ENCODE measurements around the gene ZCCHC2.
A peak's percentile ranks its signal among the peaks of the same experiment; 100 is the strongest.

ZCCHC2 gene

DNA sequence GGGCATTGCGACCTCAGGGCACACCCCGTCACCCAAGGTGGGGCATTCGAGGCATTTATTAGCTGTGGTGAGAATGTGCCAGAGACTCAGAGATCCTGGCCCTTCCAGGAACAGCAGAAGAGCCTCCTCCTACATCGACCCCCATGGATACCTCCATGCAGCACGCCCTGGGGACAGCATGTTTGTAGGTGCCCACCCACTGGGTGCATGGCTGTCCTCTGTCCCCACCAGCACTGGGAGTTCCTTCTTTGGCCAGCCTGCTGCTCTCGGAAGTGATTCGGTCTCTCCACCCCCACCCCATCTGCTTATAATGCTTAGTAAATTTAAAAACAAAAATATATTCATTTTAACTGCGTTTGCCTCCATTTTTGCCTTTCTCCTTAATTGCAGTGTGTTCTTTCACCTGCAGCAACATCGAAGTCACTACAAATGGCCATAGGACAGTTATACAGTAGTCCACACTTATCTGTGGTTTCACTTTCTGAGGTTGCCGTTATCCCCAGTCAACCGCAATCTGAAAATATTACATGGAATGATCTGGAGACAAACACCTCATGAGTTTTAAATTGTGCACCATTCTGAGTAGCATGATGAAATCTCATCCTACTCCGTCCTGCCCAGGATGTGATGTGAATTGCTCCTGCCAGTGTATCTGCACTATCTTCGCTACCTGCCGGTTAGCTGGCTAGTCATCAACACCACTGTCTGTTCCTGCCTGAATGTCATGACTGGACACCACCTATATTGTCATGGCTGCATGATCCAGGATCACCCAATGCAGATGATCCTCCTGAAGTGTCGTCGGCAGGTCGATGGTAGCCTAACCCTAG lies 29.6 kb upstream of the ZCCHC2 start:
- Histone ChIP-seq H4K91ac (ENCODE audit: low read depth, low read length, poor library complexity) (no peak overlapping the region), H3K27me3 (ENCODE audit: control insufficient read depth in 3 of 3, insufficient read depth in 3 of 3, low read depth in 1 of 3, low read length in 3 of 3) (peaks cover 0 to 2% (median 0%) of the 10 kb centered on the region in 3 experiments), H3K4me1 (ENCODE audit: control insufficient read depth in 2 of 2, insufficient read depth in 1 of 2, low read depth in 1 of 2, low read length in 2 of 2) (no peaks in the 10 kb centered on the region), H3K4ac (ENCODE audit: low read length) (no peak overlapping the region), H2BK5ac (ENCODE audit: low read length) (no peak overlapping the region), H3K79me1 (ENCODE audit: low read depth, low read length) (no peaks in the 10 kb centered on the region), H3K4me2 (ENCODE audit: insufficient read depth, low read length, poor library complexity, severe bottlenecking) (no peak overlapping the region), H3K36me3 (replicated peaks in 1 of 2; ENCODE audit: control insufficient read depth in 2 of 2, insufficient read depth in 2 of 2, low read length in 2 of 2) (no peaks in the 10 kb centered on the region), H3K4me3 (ENCODE audit: low read length in 2 of 2) (peak overlapping the region in 1 of 2 donors; percentile 42), H2BK12ac (ENCODE audit: low read length) (no peak overlapping the region), H3K9me3 (replicated peaks in 1 of 2; ENCODE audit: control insufficient read depth in 2 of 2, insufficient read depth in 1 of 2, low read depth in 1 of 2, low read length in 2 of 2) (peaks cover 0 to 1% of the 10 kb centered on the region in 2 donors), H3K14ac (ENCODE audit: low read length) (peak overlapping the region; percentile 89), H2BK120ac (ENCODE audit: low read depth, low read length) (no peak overlapping the region), H3K23ac (ENCODE audit: low read depth, low read length, poor library complexity) (peak overlapping the region; percentile 83), H2AFZ (ENCODE audit: low read length) (no peak overlapping the region), H2AK5ac (ENCODE audit: low read depth, low read length) (no peak overlapping the region), H3K18ac (ENCODE audit: low read length) (peak overlapping the region; percentile 75), H3K27ac (replicated peaks; ENCODE audit: low read length) (no peak overlapping the region), H2BK15ac (ENCODE audit: low read length) (no peak overlapping the region), H4K8ac (ENCODE audit: low read depth, low read length) (no peak overlapping the region), H3K9ac (ENCODE audit: low read depth, low read length, poor library complexity) (peak overlapping the region; percentile 63)
- no CpG with 5 or more reads among the region's 17 CpGs for WGBS, 2 donors (ENCODE audit: extremely low coverage in 2 of 2, insufficient read length in 2 of 2, insufficient replicate concordance in 1 of 2)
- DNase-seq (ENCODE audit: low spot score) = no peak

DNA sequence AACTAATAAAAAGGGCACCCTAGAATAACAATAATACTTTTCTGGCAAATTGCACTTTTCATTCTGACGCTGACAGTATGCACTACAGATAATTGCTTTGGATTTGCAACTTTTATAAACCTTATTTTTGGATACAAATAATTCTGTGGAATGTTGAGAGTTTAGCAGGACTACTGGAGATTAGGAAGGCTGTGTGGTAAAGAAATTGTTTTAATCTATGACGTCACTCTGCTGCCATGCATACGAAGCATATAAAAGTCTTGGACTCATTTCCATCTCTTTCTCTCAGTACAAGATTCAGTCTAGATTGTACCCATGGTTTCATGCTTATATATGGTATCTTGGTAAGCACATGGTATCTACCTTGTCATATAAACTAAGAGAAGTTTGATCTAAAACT lies 28.1 kb upstream of the ZCCHC2 start:
- Histone ChIP-seq H3K23ac (ENCODE audit: low read depth, low read length, poor library complexity) (no peak overlapping the region), H2BK5ac (ENCODE audit: low read length) (no peak overlapping the region), H3K18ac (ENCODE audit: low read length) (no peak overlapping the region), H3K14ac (ENCODE audit: low read length) (no peak overlapping the region), H4K8ac (ENCODE audit: low read depth, low read length) (no peak overlapping the region), H3K79me1 (ENCODE audit: low read depth, low read length) (no peaks in the 10 kb centered on the region), H3K27me3 (ENCODE audit: control insufficient read depth in 3 of 3, insufficient read depth in 3 of 3, low read depth in 1 of 3, low read length in 3 of 3) (peaks cover 0 to 2% (median 0%) of the 10 kb centered on the region in 3 experiments), H3K36me3 (replicated peaks in 1 of 2; ENCODE audit: control insufficient read depth in 2 of 2, insufficient read depth in 2 of 2, low read length in 2 of 2) (no peaks in the 10 kb centered on the region), H2BK15ac (ENCODE audit: low read length) (no peak overlapping the region), H3K9ac (ENCODE audit: low read depth, low read length, poor library complexity) (no peak overlapping the region), H2AFZ (ENCODE audit: low read length) (no peak overlapping the region), H3K4me3 (ENCODE audit: low read length in 2 of 2) (no peak overlapping the region), H3K9me3 (replicated peaks in 1 of 2; ENCODE audit: control insufficient read depth in 2 of 2, insufficient read depth in 1 of 2, low read depth in 1 of 2, low read length in 2 of 2) (peaks cover 0 to 1% of the 10 kb centered on the region in 2 donors), H2AK5ac (ENCODE audit: low read depth, low read length) (no peak overlapping the region), H2BK120ac (ENCODE audit: low read depth, low read length) (no peak overlapping the region), H3K27ac (replicated peaks; ENCODE audit: low read length) (no peak overlapping the region), H2BK12ac (ENCODE audit: low read length) (no peak overlapping the region), H3K4me1 (ENCODE audit: control insufficient read depth in 2 of 2, insufficient read depth in 1 of 2, low read depth in 1 of 2, low read length in 2 of 2) (peaks cover 6 to 10% of the 10 kb centered on the region in 2 donors), H3K4me2 (ENCODE audit: insufficient read depth, low read length, poor library complexity, severe bottlenecking) (no peak overlapping the region), H4K91ac (ENCODE audit: low read depth, low read length, poor library complexity) (no peak overlapping the region), H3K4ac (ENCODE audit: low read length) (no peak overlapping the region)
- WGBS, 2 donors (ENCODE audit: extremely low coverage in 2 of 2, insufficient read length in 2 of 2, insufficient replicate concordance in 1 of 2) = no CpG with 5 or more reads among the region's 3 CpGs
- DNase-seq (ENCODE audit: low spot score) = no peak

DNA sequence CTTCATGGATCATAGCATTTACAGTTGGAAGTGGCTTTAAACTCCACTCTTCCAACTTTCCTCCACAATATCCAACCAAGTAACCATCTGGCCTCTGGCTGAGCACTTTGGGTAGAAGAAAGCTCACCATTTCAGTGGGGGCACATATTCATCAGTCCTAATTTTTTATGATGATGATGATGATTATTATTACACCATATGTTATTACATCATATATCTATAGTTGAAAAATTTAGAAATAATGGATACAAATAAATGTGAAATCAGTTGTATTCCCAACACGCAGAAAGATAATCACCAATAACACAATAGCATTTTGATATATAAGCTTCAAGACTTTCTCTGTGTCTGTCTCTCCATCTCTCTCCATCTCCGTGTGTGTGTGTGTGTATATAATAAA lies 26.6 kb upstream of the ZCCHC2 start:
- H2BK120ac ChIP-seq (ENCODE audit: low read depth, low read length) = no peak overlapping the region
- no peak overlapping the region for H2AFZ ChIP-seq (ENCODE audit: low read length)
- no peak overlapping the region for H3K27ac ChIP-seq (replicated peaks; ENCODE audit: low read length)
- peaks cover 0 to 2% (median 0%) of the 10 kb centered on the region in 3 experiments for H3K27me3 ChIP-seq (ENCODE audit: control insufficient read depth in 3 of 3, insufficient read depth in 3 of 3, low read depth in 1 of 3, low read length in 3 of 3)
- no peak for DNase-seq (ENCODE audit: low spot score)
- H3K9ac ChIP-seq (ENCODE audit: low read depth, low read length, poor library complexity) = no peak overlapping the region
- no peaks in the 10 kb centered on the region for H3K79me1 ChIP-seq (ENCODE audit: low read depth, low read length)
- no peak overlapping the region for H3K4me3 ChIP-seq (ENCODE audit: low read length in 2 of 2)
- no peak overlapping the region for H3K4me2 ChIP-seq (ENCODE audit: insufficient read depth, low read length, poor library complexity, severe bottlenecking)
- WGBS, 2 donors (ENCODE audit: extremely low coverage in 2 of 2, insufficient read length in 2 of 2, insufficient replicate concordance in 1 of 2) = no CpG with 5 or more reads among the region's 2 CpGs
- no peak overlapping the region for H2BK5ac ChIP-seq (ENCODE audit: low read length)
- no peak overlapping the region for H3K4ac ChIP-seq (ENCODE audit: low read length)
- no peak overlapping the region for H3K23ac ChIP-seq (ENCODE audit: low read depth, low read length, poor library complexity)
- H4K8ac ChIP-seq (ENCODE audit: low read depth, low read length) = no peak overlapping the region
- H3K4me1 ChIP-seq (ENCODE audit: control insufficient read depth in 2 of 2, insufficient read depth in 1 of 2, low read depth in 1 of 2, low read length in 2 of 2) = peaks cover 6 to 13% of the 10 kb centered on the region in 2 donors
- no peak overlapping the region for H4K91ac ChIP-seq (ENCODE audit: low read depth, low read length, poor library complexity)
- H3K9me3 ChIP-seq (replicated peaks in 1 of 2; ENCODE audit: control insufficient read depth in 2 of 2, insufficient read depth in 1 of 2, low read depth in 1 of 2, low read length in 2 of 2) = peaks cover 0 to 1% of the 10 kb centered on the region in 2 donors
- H2BK15ac ChIP-seq (ENCODE audit: low read length) = no peak overlapping the region
- no peak overlapping the region for H3K14ac ChIP-seq (ENCODE audit: low read length)
- H3K18ac ChIP-seq (ENCODE audit: low read length) = no peak overlapping the region
- no peak overlapping the region for H2AK5ac ChIP-seq (ENCODE audit: low read depth, low read length)
- H2BK12ac ChIP-seq (ENCODE audit: low read length) = no peak overlapping the region
- H3K36me3 ChIP-seq (replicated peaks in 1 of 2; ENCODE audit: control insufficient read depth in 2 of 2, insufficient read depth in 2 of 2, low read length in 2 of 2) = no peaks in the 10 kb centered on the region

DNA sequence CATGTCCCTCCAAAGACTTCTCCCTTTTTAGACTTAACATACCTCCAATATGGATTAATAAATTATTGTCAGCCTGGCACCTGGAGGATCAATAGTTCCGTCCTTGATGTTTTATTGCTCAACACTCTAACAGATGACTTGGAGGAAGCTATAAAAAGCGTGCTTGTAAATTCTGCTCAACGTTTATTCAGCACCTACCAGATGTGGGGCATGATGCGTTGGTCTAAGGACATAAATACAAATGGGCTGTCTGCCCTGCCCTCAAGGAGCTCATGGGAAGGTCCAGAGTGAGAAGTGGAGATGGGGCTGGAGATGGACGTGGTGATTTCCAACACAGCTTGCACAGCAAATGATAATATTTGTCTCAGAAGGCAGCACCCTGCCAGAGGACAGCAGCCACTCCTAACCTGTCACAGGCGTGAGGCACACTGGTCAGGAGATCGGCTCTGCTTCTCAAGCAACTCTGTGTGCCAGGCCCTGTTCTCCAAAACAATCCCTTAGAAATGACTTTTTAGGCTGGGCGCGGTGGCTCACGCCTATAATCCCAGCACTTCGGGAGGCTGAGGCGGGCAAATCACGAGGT lies 25.5 kb upstream of the ZCCHC2 start:
- H3K18ac ChIP-seq (ENCODE audit: low read length) = no peak overlapping the region
- H3K9me3 ChIP-seq (replicated peaks in 1 of 2; ENCODE audit: control insufficient read depth in 2 of 2, insufficient read depth in 1 of 2, low read depth in 1 of 2, low read length in 2 of 2) = peaks cover 0 to 1% of the 10 kb centered on the region in 2 donors
- no peak overlapping the region for H2AK5ac ChIP-seq (ENCODE audit: low read depth, low read length)
- H2BK5ac ChIP-seq (ENCODE audit: low read length) = no peak overlapping the region
- no peak overlapping the region for H3K27ac ChIP-seq (replicated peaks; ENCODE audit: low read length)
- no CpG with 5 or more reads among the region's 13 CpGs for WGBS, 2 donors (ENCODE audit: extremely low coverage in 2 of 2, insufficient read length in 2 of 2, insufficient replicate concordance in 1 of 2)
- H4K91ac ChIP-seq (ENCODE audit: low read depth, low read length, poor library complexity) = no peak overlapping the region
- H3K27me3 ChIP-seq (ENCODE audit: control insufficient read depth in 3 of 3, insufficient read depth in 3 of 3, low read depth in 1 of 3, low read length in 3 of 3) = peaks cover 0 to under 1% (median 0%) of the 10 kb centered on the region in 3 experiments
- no peak overlapping the region for H3K14ac ChIP-seq (ENCODE audit: low read length)
- no peak overlapping the region for H3K23ac ChIP-seq (ENCODE audit: low read depth, low read length, poor library complexity)
- peaks cover 6 to 13% of the 10 kb centered on the region in 2 donors for H3K4me1 ChIP-seq (ENCODE audit: control insufficient read depth in 2 of 2, insufficient read depth in 1 of 2, low read depth in 1 of 2, low read length in 2 of 2)
- no peak overlapping the region for H3K4ac ChIP-seq (ENCODE audit: low read length)
- no peaks in the 10 kb centered on the region for H3K79me1 ChIP-seq (ENCODE audit: low read depth, low read length)
- DNase-seq (ENCODE audit: low spot score) = no peak
- no peak overlapping the region for H3K4me2 ChIP-seq (ENCODE audit: insufficient read depth, low read length, poor library complexity, severe bottlenecking)
- no peak overlapping the region for H2BK120ac ChIP-seq (ENCODE audit: low read depth, low read length)
- H3K4me3 ChIP-seq (ENCODE audit: low read length in 2 of 2) = no peak overlapping the region
- no peaks in the 10 kb centered on the region for H3K36me3 ChIP-seq (replicated peaks in 1 of 2; ENCODE audit: control insufficient read depth in 2 of 2, insufficient read depth in 2 of 2, low read length in 2 of 2)
- no peak overlapping the region for H2AFZ ChIP-seq (ENCODE audit: low read length)
- H4K8ac ChIP-seq (ENCODE audit: low read depth, low read length) = no peak overlapping the region
- H2BK15ac ChIP-seq (ENCODE audit: low read length) = no peak overlapping the region
- no peak overlapping the region for H2BK12ac ChIP-seq (ENCODE audit: low read length)
- no peak overlapping the region for H3K9ac ChIP-seq (ENCODE audit: low read depth, low read length, poor library complexity)

Data from neuronal stem cell (in vitro differentiated cells).